Suprapubic skin (tissue), 4 donors: ENCODE measurements around the gene PI4KB. TPM values are rescaled to one million over a fixed set of nuclear protein-coding genes. Genes with fewer than 3 reads are reported as not detected.

Source experiments
- DNase-seq, 2 donors: peaks; one replicate each; pipeline ENCODE4 v3.0.0-alpha.2; 2019; ENCODE audit warnings: low spot score in 2 of 2
- H3K27ac ChIP-seq: fragments of 200-600 bp; sonication (generic); one replicate; pipeline ENCODE4 v1.5.1; 2019
- H3K27me3 ChIP-seq: fragments of 200-600 bp; sonication (generic); one replicate; pipeline ENCODE4 v1.5.1; 2019
- H3K36me3 ChIP-seq: fragments of 200-600 bp; sonication (generic); one replicate; pipeline ENCODE4 v1.5.1; 2019
- H3K4me1 ChIP-seq: fragments of 200-600 bp; sonication (generic); one replicate; pipeline ENCODE4 v1.5.1; 2019
- H3K4me3 ChIP-seq: fragments of 200-600 bp; sonication (generic); one replicate; pipeline ENCODE4 v1.5.1; 2019; ENCODE audit warnings: mild to moderate bottlenecking
- H3K9me3 ChIP-seq: fragments of 200-600 bp; sonication (generic); one replicate; pipeline ENCODE4 v1.5.1; 2019
- CTCF ChIP-seq, 2 donors: fragments of 200-600 bp in 1 of 2; fragments of 450-650 bp in 1 of 2; sonication (generic) in 1 of 2; IDR thresholded peaks; one replicate each; pipeline ENCODE4 v1.5.1; 2016 to 2019; ENCODE audit warnings: antibody characterized with exemption in 2 of 2, mild to moderate bottlenecking in 1 of 2, moderate library complexity in 1 of 2
- EP300 ChIP-seq: sonication (generic); formaldehyde crosslinking; IDR thresholded peaks from one replicate; pipeline ENCODE4 v1.6.1; 2017; ENCODE audit warnings: antibody characterized with exemption
- POLR2A ChIP-seq, 2 donors: fragments of 450-650 bp; IDR thresholded peaks; one replicate each; pipeline ENCODE4 v1.6.1; 2017; ENCODE audit warnings: antibody characterized with exemption in 2 of 2, mild to moderate bottlenecking in 2 of 2, moderate library complexity in 2 of 2
- POLR2AphosphoS5 ChIP-seq, 3 donors: sonication (generic); formaldehyde crosslinking; IDR thresholded peaks; one replicate each; pipeline ENCODE4 v1.6.1; 2017; ENCODE audit warnings: antibody characterized with exemption in 3 of 3
- WGBS: methylation state at CpG from one replicate; pipeline ENCODE4 v1.1.5; 2018; 5-methylcytosine and 5-hydroxymethylcytosine counted together
- total RNA-seq, 4 donors: library from RNA; depleted of rRNA; stranded (reverse); fragments of >200 nt; gene quantifications; one replicate each; pipeline ENCODE4 v1.1.0, GENCODE V29; 2016

PI4KB gene
- total RNA-seq, 4 donors from 2014 or later = 50.0 to 102 (median 60.3) TPM

- H3K4me1 ChIP-seq = peaks cover 15% of the 10 kb centered on the region
- WGBS = 87% methylated on average over 8 of the region's 22 CpGs
- no peaks in the 10 kb centered on the region for H3K9me3 ChIP-seq
- DNase-seq = no peak
- no peak overlapping the region for H3K4me3 ChIP-seq
- H3K27ac ChIP-seq = no peak overlapping the region
- H3K27me3 ChIP-seq = no peaks in the 10 kb centered on the region
- H3K36me3 ChIP-seq = peaks cover 81% of the 10 kb centered on the region
- TF ChIP-seq EP300 (no peak), POLR2A (IDR thresholded peaks at IDR 0.05) (no peak)
Observed at GRCh38 chr1:151287767-151288500, 39.3 kb downstream of the PI4KB start.

GRCh38 chr1:151287341-151287699 lies 39.9 kb downstream of the PI4KB start:
- WGBS = 82% methylated on average over 5 of the region's 7 CpGs
- Histone ChIP-seq H3K27ac (no peak overlapping the region), H3K4me1 (peaks cover 18% of the 10 kb centered on the region), H3K4me3 (no peak overlapping the region), H3K36me3 (peaks cover 75% of the 10 kb centered on the region), H3K27me3 (no peaks in the 10 kb centered on the region), H3K9me3 (no peaks in the 10 kb centered on the region)
- TF ChIP-seq POLR2A (IDR thresholded peaks at IDR 0.05) (no peak), POLR2AphosphoS5 (IDR thresholded peaks at IDR 0.05) (no peak), EP300 (no peak), CTCF (IDR thresholded peaks at IDR 0.05) (no peak)
- no peak for DNase-seq

GRCh38 chr1:151286619-151287340 lies 40.4 kb downstream of the PI4KB start:
- WGBS = 83% methylated on average over 10 of the region's 10 CpGs
- H3K36me3 ChIP-seq = peaks cover 70% of the 10 kb centered on the region
- H3K4me1 ChIP-seq = peaks cover 18% of the 10 kb centered on the region
- TF ChIP-seq POLR2AphosphoS5 (IDR thresholded peaks at IDR 0.05) (no peak), EP300 (no peak), CTCF (IDR thresholded peaks at IDR 0.05) (no peak), POLR2A (IDR thresholded peaks at IDR 0.05) (no peak)
- no peaks in the 10 kb centered on the region for H3K9me3 ChIP-seq
- H3K27ac ChIP-seq = no peak overlapping the region
- no peak overlapping the region for H3K4me3 ChIP-seq
- H3K27me3 ChIP-seq = no peaks in the 10 kb centered on the region
- DNase-seq = no peak

- 43% methylated on average over 2 of the region's 2 CpGs for WGBS
- Histone ChIP-seq H3K9me3 (no peaks in the 10 kb centered on the region), H3K4me1 (peaks cover 23% of the 10 kb centered on the region), H3K36me3 (peaks cover 43% of the 10 kb centered on the region), H3K4me3 (peak overlapping the region; percentile 94), H3K27ac (no peak overlapping the region), H3K27me3 (no peaks in the 10 kb centered on the region)
- DNase-seq = no peak
- TF ChIP-seq POLR2AphosphoS5 (IDR thresholded peaks at IDR 0.05) = no peak
- TF ChIP-seq CTCF (IDR thresholded peaks at IDR 0.05) = no peak
- no peak for TF ChIP-seq POLR2A (IDR thresholded peaks at IDR 0.05)
- no peak for TF ChIP-seq EP300
Observed at GRCh38 chr1:151284013-151284577, 43.1 kb downstream of the PI4KB start.

GRCh38 chr1:151282883-151283725 lies 44.1 kb downstream of the PI4KB start:
- Histone ChIP-seq H3K36me3 (peaks cover 33% of the 10 kb centered on the region), H3K4me3 (peak overlapping the region; percentile 94), H3K9me3 (no peaks in the 10 kb centered on the region), H3K4me1 (peaks cover 23% of the 10 kb centered on the region), H3K27ac (peak overlapping the region; percentile 99), H3K27me3 (no peaks in the 10 kb centered on the region)
- WGBS = 4% methylated on average over 18 of the region's 44 CpGs
- TF ChIP-seq POLR2AphosphoS5 (IDR thresholded peaks at IDR 0.05) (no peak), EP300 (no peak), POLR2A (IDR thresholded peaks at IDR 0.05) (no peak), CTCF (IDR thresholded peaks at IDR 0.05) (no peak)
- DNase-seq = peak in 1 of 2 donors; percentile 84
